Tibial nerve (tissue), 4 donors: ENCODE measurements around the gene PDZD8. TPM values are rescaled to one million over a fixed set of nuclear protein-coding genes. Genes with fewer than 3 reads are reported as not detected.

ENCODE experiments used
- DNase-seq, 2 donors: peaks; one replicate each; pipeline ENCODE4 v3.0.0-alpha.2; 2019; ENCODE audit warnings: low spot score in 2 of 2
- H3K27ac ChIP-seq, 4 donors: fragments of 200-600 bp; sonication (generic) in 3 of 4; one replicate each; pipeline ENCODE4 v1.5.1; 2017 to 2019; ENCODE audit warnings: mild to moderate bottlenecking in 1 of 4
- H3K27me3 ChIP-seq, 2 donors: fragments of 200-600 bp; sonication (generic) in 1 of 2; one replicate each; pipeline versions ENCODE4 v1.5.1 to v1.6.0; 2017 to 2019
- H3K36me3 ChIP-seq, 3 donors: fragments of 200-600 bp; sonication (generic); one replicate each; pipeline ENCODE4 v1.5.1; 2018 to 2019
- H3K4me1 ChIP-seq, 4 donors: fragments of 200-600 bp; sonication (generic) in 3 of 4; one replicate each; pipeline ENCODE4 v1.5.1; 2017 to 2019
- H3K4me3 ChIP-seq, 4 donors: fragments of 200-600 bp; sonication (generic) in 3 of 4; one replicate each; pipeline ENCODE4 v1.5.1; 2017 to 2019; ENCODE audit warnings: mild to moderate bottlenecking in 1 of 4, moderate library complexity in 1 of 4
- H3K9me3 ChIP-seq, 4 donors: fragments of 200-600 bp; sonication (generic) in 3 of 4; one replicate each; pipeline ENCODE4 v1.5.1; 2017 to 2019
- CTCF ChIP-seq, 5 experiments: fragments of 200-600 bp in 3 of 5; fragments of 450-650 bp in 2 of 5; sonication (generic) in 3 of 5; IDR thresholded peaks; one replicate each; pipeline ENCODE4 v1.5.1; 2016 to 2019; ENCODE audit warnings: antibody characterized with exemption in 5 of 5, mild to moderate bottlenecking in 3 of 5, moderate library complexity in 2 of 5
- EP300 ChIP-seq, 2 donors: sonication (generic); formaldehyde crosslinking; IDR thresholded peaks; one replicate each; pipeline ENCODE4 v1.6.1; 2017; ENCODE audit warnings: antibody characterized with exemption in 2 of 2, mild to moderate bottlenecking in 1 of 2
- POLR2A ChIP-seq, 2 donors: fragments of 450-650 bp; IDR thresholded peaks; one replicate each; pipeline ENCODE4 v1.6.1; 2017; ENCODE audit warnings: antibody characterized with exemption in 2 of 2, mild to moderate bottlenecking in 2 of 2, moderate library complexity in 2 of 2
- WGBS, 2 donors: methylation state at CpG; one replicate each; pipeline ENCODE4 v1.1.5; 2018; 5-methylcytosine and 5-hydroxymethylcytosine counted together
- total RNA-seq, 4 donors: library from RNA; depleted of rRNA; stranded (reverse); fragments of >200 nt; gene quantifications; one replicate each; pipeline ENCODE4 v1.1.0, GENCODE V29; 2016

Gene PDZD8
- total RNA-seq, 4 donors from 2014 or later, result 29.4 to 33.3 (median 31.7) TPM

GRCh38 chr10:117274509-117274908 is 100.7 kb downstream of the PDZD8 start:
- no peak for DNase-seq

GRCh38 chr10:117273980-117274379 is 101.3 kb downstream of the PDZD8 start:
- TF ChIP-seq CTCF (IDR thresholded peaks at IDR 0.05) (no peak), EP300 (IDR thresholded peaks at IDR 0.05) (no peak), POLR2A (IDR thresholded peaks at IDR 0.05) (no peak)
- H3K36me3 ChIP-seq, result no peaks in the 10 kb centered on the region
- no peaks in the 10 kb centered on the region for H3K4me1 ChIP-seq
- no peaks in the 10 kb centered on the region for H3K9me3 ChIP-seq
- no peak overlapping the region for H3K27ac ChIP-seq
- 94 to 100% methylated on average over 3 of the region's 3 CpGs for WGBS, 2 donors
- no peaks in the 10 kb centered on the region for H3K27me3 ChIP-seq
- H3K4me3 ChIP-seq, result no peak overlapping the region
- DNase-seq, result no peak

More at GRCh38 chr10:117274509-117274908, 100.7 kb downstream of the PDZD8 start:
- Histone ChIP-seq H3K27me3 (no peaks in the 10 kb centered on the region), H3K27ac (no peak overlapping the region), H3K36me3 (no peaks in the 10 kb centered on the region), H3K4me3 (no peak overlapping the region), H3K4me1 (no peaks in the 10 kb centered on the region), H3K9me3 (no peaks in the 10 kb centered on the region)
- WGBS, 2 donors, result 93 to 98% methylated on average over 5 of the region's 5 CpGs
- TF ChIP-seq CTCF (IDR thresholded peaks at IDR 0.05) (no peak), POLR2A (IDR thresholded peaks at IDR 0.05) (no peak), EP300 (IDR thresholded peaks at IDR 0.05) (no peak)

- no peak for DNase-seq
- Histone ChIP-seq H3K4me3 (no peak overlapping the region), H3K4me1 (no peaks in the 10 kb centered on the region), H3K27me3 (no peaks in the 10 kb centered on the region), H3K27ac (no peak overlapping the region), H3K36me3 (no peaks in the 10 kb centered on the region), H3K9me3 (no peaks in the 10 kb centered on the region)
- 73 to 80% methylated on average over 13 of the region's 13 CpGs for WGBS, 2 donors
- TF ChIP-seq EP300 (IDR thresholded peaks at IDR 0.05), result no peak
- no peak for TF ChIP-seq CTCF (IDR thresholded peaks at IDR 0.05)
- no peak for TF ChIP-seq POLR2A (IDR thresholded peaks at IDR 0.05)
Observed at GRCh38 chr10:117272195-117273076, 102.8 kb downstream of the PDZD8 start.

- no peaks in the 10 kb centered on the region for H3K27me3 ChIP-seq
- no peak for DNase-seq
Observed at GRCh38 chr10:117271427-117271826, 103.8 kb downstream of the PDZD8 start.

More at GRCh38 chr10:117271427-117271826, 103.8 kb downstream of the PDZD8 start:
- WGBS, 2 donors, result 85 to 92% methylated on average over 3 of the region's 3 CpGs
- Histone ChIP-seq H3K27ac (no peak overlapping the region), H3K9me3 (no peaks in the 10 kb centered on the region), H3K4me1 (no peaks in the 10 kb centered on the region), H3K4me3 (no peak overlapping the region), H3K36me3 (no peaks in the 10 kb centered on the region)
- TF ChIP-seq POLR2A (IDR thresholded peaks at IDR 0.05) (no peak), EP300 (IDR thresholded peaks at IDR 0.05) (no peak), CTCF (IDR thresholded peaks at IDR 0.05) (no peak)
